ENCODE results near the gene KIAA0319L. TPM values are rescaled to one million over a fixed set of nuclear protein-coding genes. Genes with fewer than 3 reads are reported as not detected.

The KIAA0319L gene
- total and polyA plus RNA-seq, 12 donors: 26.5 to 278 (median 76.8) TPM

DNA sequence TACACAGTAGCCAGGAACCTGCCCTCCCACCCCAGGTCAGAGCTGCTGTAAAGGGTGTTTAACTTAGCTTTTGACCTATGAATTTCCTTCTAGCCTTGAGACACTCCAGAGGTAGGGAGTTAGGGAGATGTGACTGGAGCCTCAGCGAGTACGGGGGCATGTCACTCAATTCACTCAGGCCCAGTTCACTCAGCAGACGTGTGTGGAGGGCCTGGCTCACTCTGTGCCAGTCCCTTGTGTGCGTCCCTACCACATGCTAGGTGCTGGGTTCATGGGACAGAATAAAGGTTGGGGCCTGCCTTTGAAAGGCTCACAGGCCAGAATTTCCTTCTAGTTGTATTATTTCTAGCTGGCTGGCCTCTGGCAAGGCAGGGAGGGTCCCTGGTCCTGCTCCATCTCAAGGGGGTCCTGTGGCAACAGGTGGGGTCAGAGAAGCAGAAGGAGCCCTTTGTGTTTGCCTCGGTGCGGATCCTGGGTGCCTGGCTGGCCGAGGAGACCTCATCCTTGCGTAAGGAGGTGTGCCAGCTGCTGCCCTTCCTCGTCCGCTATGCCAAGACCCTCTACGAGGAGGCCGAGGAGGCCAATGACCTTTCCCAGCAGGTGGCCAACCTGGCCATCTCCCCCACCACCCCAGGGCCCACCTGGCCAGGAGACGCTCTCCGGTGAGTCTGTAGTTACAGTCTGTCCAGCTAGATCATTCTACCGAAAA lies 4.9 kb upstream of the KIAA0319L start:
- DNase-seq: no peak
- Histone ChIP-seq H3K4me1 (replicated peaks in 1 of 2) (peaks cover 12 to 23% of the 10 kb centered on the region in 2 donors), H3K36me3 (replicated peaks in 1 of 2) (peaks cover 0 to 32% of the 10 kb centered on the region in 2 donors), H3K27ac (no peak overlapping the region), H3K4me3 (no peak overlapping the region), H3K27me3 (no peaks in the 10 kb centered on the region), H3K9me3 (replicated peaks in 1 of 3) (no peaks in the 10 kb centered on the region)
- intact Hi-C loops (cut with DNase I): loop anchor here (5.0 to 10.0 kb wide), 2 partner anchors 210 to 357 kb away; no protein-coding TSS in a partner anchor
- 85 to 88% (median 87%) methylated on average over 4 to 15 of the region's 15 CpGs for WGBS, 4 donors
- no peak for TF ChIP-seq POLR2A (IDR thresholded peaks at IDR 0.05)
- TF ChIP-seq, protein P1, sequence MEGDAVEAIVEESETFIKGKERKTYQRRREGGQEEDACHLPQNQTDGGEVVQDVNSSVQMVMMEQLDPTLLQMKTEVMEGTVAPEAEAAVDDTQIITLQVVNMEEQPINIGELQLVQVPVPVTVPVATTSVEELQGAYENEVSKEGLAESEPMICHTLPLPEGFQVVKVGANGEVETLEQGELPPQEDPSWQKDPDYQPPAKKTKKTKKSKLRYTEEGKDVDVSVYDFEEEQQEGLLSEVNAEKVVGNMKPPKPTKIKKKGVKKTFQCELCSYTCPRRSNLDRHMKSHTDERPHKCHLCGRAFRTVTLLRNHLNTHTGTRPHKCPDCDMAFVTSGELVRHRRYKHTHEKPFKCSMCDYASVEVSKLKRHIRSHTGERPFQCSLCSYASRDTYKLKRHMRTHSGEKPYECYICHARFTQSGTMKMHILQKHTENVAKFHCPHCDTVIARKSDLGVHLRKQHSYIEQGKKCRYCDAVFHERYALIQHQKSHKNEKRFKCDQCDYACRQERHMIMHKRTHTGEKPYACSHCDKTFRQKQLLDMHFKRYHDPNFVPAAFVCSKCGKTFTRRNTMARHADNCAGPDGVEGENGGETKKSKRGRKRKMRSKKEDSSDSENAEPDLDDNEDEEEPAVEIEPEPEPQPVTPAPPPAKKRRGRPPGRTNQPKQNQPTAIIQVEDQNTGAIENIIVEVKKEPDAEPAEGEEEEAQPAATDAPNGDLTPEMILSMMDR (IDR thresholded peaks at IDR 0.05): no peak

DNA sequence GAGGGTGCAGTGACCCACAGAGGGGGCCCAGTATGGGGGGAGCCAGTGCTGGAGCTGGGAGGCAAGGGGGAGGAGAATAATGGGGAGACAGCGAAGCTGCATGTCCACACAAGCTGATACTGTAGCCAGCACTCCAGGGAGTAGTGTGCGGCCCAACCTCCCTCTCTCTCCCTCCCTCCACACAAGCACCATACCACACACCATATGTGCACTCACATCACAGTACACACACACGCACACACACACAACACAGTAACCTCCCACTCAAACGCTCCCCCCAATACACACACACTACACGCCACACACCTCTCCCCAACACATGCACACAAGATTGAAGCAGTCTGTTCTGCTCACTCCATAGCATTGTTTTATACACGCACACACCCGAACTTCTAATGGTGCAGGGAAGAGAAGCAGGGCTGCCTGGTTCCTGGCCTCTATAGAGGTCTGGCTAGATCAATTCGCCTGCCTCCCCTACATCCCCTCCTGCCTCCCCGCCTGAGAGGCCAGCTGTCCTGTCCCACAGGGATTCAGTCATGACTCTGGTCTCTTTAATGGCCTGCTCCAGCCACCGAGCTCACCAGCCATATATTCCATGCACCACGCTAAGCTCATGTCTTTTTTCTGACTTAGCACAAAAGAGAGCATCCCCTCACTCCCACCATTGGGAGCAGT lies 4.2 kb upstream of the KIAA0319L start:
- no peaks in the 10 kb centered on the region for H3K9me3 ChIP-seq (replicated peaks in 1 of 3)
- H3K36me3 ChIP-seq (replicated peaks in 1 of 2): peaks cover 0 to 28% of the 10 kb centered on the region in 2 donors
- DNase-seq: no peak
- WGBS, 4 donors: 83 to 90% (median 87%) methylated on average over 9 to 11 of the region's 11 CpGs
- H3K4me3 ChIP-seq: no peak overlapping the region
- intact Hi-C loops (cut with DNase I): loop anchor here (5.0 to 10.0 kb wide), 2 partner anchors 211 to 357 kb away; no protein-coding TSS in a partner anchor
- TF ChIP-seq, protein P1 (IDR thresholded peaks at IDR 0.05): no peak
- no peak for TF ChIP-seq POLR2A (IDR thresholded peaks at IDR 0.05)
- H3K27me3 ChIP-seq: no peaks in the 10 kb centered on the region
- peaks cover 12 to 27% of the 10 kb centered on the region in 2 donors for H3K4me1 ChIP-seq (replicated peaks in 1 of 2)
- no peak overlapping the region for H3K27ac ChIP-seq

DNA sequence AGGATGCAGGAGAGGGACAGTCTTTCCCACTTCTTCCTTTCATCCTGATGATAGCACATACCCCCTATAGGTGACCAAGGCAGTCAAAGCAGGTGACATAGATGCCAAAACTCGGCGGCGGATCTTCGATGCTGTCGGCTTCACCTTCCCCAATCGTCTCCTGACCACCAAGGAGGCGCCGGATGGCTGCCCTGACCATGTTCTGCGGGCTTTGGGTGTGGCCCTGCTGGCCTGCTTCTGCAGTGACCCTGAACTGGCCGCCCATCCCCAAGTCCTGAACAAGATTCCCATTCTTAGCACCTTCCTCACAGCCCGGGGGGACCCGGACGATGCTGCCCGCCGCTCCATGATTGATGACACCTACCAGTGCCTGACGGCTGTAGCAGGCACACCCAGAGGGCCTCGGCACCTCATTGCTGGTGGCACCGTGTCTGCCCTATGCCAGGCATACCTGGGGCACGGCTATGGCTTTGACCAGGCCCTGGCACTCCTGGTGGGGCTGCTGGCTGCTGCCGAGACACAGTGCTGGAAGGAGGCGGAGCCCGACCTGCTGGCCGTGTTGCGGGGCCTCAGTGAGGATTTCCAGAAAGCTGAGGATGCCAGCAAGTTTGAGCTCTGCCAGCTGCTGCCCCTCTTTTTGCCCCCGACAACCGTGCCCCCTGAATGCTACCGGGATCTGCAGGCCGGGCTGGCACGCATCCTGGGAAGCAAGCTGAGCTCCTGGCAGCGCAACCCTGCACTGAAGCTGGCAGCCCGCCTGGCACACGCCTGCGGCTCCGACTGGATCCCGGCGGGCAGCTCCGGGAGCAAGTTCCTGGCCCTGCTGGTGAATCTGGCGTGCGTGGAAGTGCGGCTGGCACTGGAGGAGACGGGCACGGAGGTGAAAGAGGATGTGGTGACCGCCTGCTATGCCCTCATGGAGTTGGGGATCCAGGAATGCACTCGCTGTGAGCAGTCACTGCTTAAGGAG lies 3.3 kb upstream of the KIAA0319L start:
- DNase-seq: peak; percentile 71 to 84 (median 78)
- WGBS, 4 donors: 56 to 79% (median 58%) methylated on average over 9 to 44 of the region's 44 CpGs
- Histone ChIP-seq H3K4me1 (replicated peaks in 1 of 2) (peaks cover 12 to 36% of the 10 kb centered on the region in 2 donors), H3K4me3 (no peak overlapping the region), H3K27me3 (no peaks in the 10 kb centered on the region), H3K27ac (peak overlapping the region in 1 of 5 donors; percentile 3), H3K36me3 (replicated peaks in 1 of 2) (peaks cover 0 to 28% of the 10 kb centered on the region in 2 donors), H3K9me3 (replicated peaks in 1 of 3) (no peaks in the 10 kb centered on the region)
- no peak for TF ChIP-seq POLR2A (IDR thresholded peaks at IDR 0.05)
- intact Hi-C loops (cut with DNase I): loop anchor here (5.0 to 10.0 kb wide), 2 partner anchors 212 to 356 kb away; no protein-coding TSS in a partner anchor

DNA sequence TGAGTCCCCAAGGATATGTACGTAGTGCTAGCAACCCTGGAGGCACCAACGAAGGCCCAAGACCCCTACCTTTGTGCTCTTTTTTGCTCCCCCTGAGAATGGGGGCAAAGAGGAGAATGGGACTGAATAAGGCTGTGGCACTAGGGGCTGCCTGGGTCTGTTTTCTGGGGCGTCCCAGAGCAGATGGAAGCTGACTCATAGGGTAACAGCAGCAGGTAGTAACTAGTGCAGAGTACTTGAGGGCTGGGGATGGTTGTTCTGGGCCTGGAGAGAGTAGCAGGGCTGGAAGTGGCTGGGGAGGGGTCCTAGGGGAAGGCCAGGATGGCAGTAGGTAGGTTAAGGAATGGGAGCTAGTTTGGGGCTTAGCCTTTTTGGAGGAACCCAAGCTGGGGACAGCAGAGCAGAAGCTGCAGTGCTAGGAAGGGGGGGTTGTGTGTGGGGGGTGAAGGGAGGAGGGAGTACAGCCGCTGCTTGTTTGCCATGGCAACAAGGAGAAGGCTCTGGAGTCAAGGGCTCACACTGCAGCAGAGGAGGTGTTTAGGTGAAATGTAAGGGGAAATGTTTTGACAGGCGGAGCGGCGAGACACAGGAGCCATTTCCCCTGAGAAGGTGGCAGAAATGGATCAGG lies 2.2 kb upstream of the KIAA0319L start:
- Histone ChIP-seq H3K4me3 (no peak overlapping the region), H3K27ac (peak overlapping the region in 1 of 5 donors; percentile 16), H3K27me3 (no peaks in the 10 kb centered on the region), H3K9me3 (replicated peaks in 1 of 3) (no peaks in the 10 kb centered on the region), H3K36me3 (replicated peaks in 1 of 2) (peaks cover 0 to 21% of the 10 kb centered on the region in 2 donors), H3K4me1 (replicated peaks in 1 of 2) (peaks cover 22 to 47% of the 10 kb centered on the region in 2 donors)
- DNase-seq: no peak
- TF ChIP-seq, protein P1 (IDR thresholded peaks at IDR 0.05): no peak
- no peak for TF ChIP-seq POLR2A (IDR thresholded peaks at IDR 0.05)
- 70 to 77% (median 75%) methylated on average over 7 of the region's 7 CpGs for WGBS, 4 donors
- intact Hi-C loops (cut with DNase I): loop anchor here in 1 of 2 donors (5.0 kb wide), 1 partner anchor 107 kb away; no protein-coding TSS in a partner anchor
